HepG2 (cell line): ENCODE measurements around the gene NDOR1. TPM values are rescaled to one million over a fixed set of nuclear protein-coding genes. Genes with fewer than 3 reads are reported as not detected.

Source experiments
- AGO2 ChIP-seq: fragments of 200-400 bp; formaldehyde crosslinking; optimal IDR thresholded peaks from 2 replicates; pipeline ENCODE3; 2017; ENCODE audit warnings: mild to moderate bottlenecking, low read depth, low read length, moderate library complexity
- CBX1 ChIP-seq: IDR thresholded peaks from one replicate; pipeline ENCODE4 v1.6.1; 2016; ENCODE audit warnings: antibody characterized with exemption, low read depth
- CC2D1A ChIP-seq: sonication (generic); formaldehyde crosslinking; IDR thresholded peaks from 2 replicates; pipeline ENCODE4 v1.8.1; 2023; ENCODE audit warnings: mild to moderate bottlenecking, missing genetic modification reagents
- GABPA ChIP-seq, 2 experiments: IDR thresholded peaks; 2 replicates each; pipeline ENCODE4 v1.6.1; 2011 to 2016; ENCODE audit warnings: low read depth in 2 of 2, low read length in 1 of 2, missing biosample characterization in 1 of 2, missing genetic modification characterization in 1 of 2
- HIC2 ChIP-seq: sonication (generic); formaldehyde crosslinking; IDR thresholded peaks from 2 replicates; pipeline ENCODE4 v1.9.0; 2022; ENCODE audit warnings: low read depth, missing genetic modification reagents
- HMG20A ChIP-seq: IDR thresholded peaks from 2 replicates; pipeline ENCODE4 v1.6.1; 2016; ENCODE audit warnings: borderline replicate concordance
- MLX ChIP-seq: IDR thresholded peaks from 2 replicates; pipeline ENCODE4 v1.6.1; 2016
- MXD1 ChIP-seq: sonication (generic); formaldehyde crosslinking; IDR thresholded peaks from 2 replicates; pipeline ENCODE4 v1.4.0; 2020; ENCODE audit warnings: mild to moderate bottlenecking, missing genetic modification reagents
- MXI1 ChIP-seq: IDR thresholded peaks from 3 replicates; pipeline ENCODE4 v1.6.1; 2012; ENCODE audit warnings: low read depth, low read length, inconsistent platforms, borderline replicate concordance
- SALL2 ChIP-seq: sonication (generic); formaldehyde crosslinking; IDR thresholded peaks from 2 replicates; pipeline ENCODE4 v1.8.1; 2023; ENCODE audit warnings: mild to moderate bottlenecking, missing genetic modification reagents, inconsistent platforms
- SMAD1 ChIP-seq: sonication (generic); formaldehyde crosslinking; IDR thresholded peaks from 2 replicates; pipeline ENCODE4 v1.4.0; 2020; ENCODE audit warnings: missing genetic modification reagents, low read depth, mild to moderate bottlenecking, borderline replicate concordance
- SPEN ChIP-seq: sonication (generic); formaldehyde crosslinking; IDR thresholded peaks from 2 replicates; pipeline ENCODE4 v1.5.1; 2020; ENCODE audit warnings: low read depth, mild to moderate bottlenecking, missing genetic modification reagents
- TGIF2 ChIP-seq: IDR thresholded peaks from 2 replicates; pipeline ENCODE4 v1.6.1; 2016; ENCODE audit warnings: control low read depth, missing compliant biosample characterization
- YEATS4 ChIP-seq: sonication (generic); formaldehyde crosslinking; IDR thresholded peaks from 2 replicates; pipeline ENCODE4 v1.4.0; 2020; ENCODE audit warnings: missing genetic modification reagents, borderline replicate concordance
- ZNF329 ChIP-seq: sonication (generic); formaldehyde crosslinking; IDR thresholded peaks from 2 replicates; pipeline ENCODE4 v1.9.0; 2021; ENCODE audit warnings: low read depth, mild to moderate bottlenecking, missing genetic modification reagents
- ZNF577 ChIP-seq: sonication (generic); formaldehyde crosslinking; IDR thresholded peaks from 2 replicates; pipeline ENCODE4 v1.4.0; 2020; ENCODE audit warnings: mild to moderate bottlenecking, low read depth, missing genetic modification reagents, borderline replicate concordance
- ZNF761 ChIP-seq: sonication (generic); formaldehyde crosslinking; conservative IDR thresholded peaks from 2 replicates; pipeline ENCODE4 v1.4.0; 2020; ENCODE audit warnings: mild to moderate bottlenecking, missing genetic modification reagents
- ZNF841 ChIP-seq: sonication (generic); formaldehyde crosslinking; IDR thresholded peaks from 2 replicates; pipeline ENCODE4 v1.8.1; 2023; ENCODE audit warnings: missing genetic modification reagents, borderline replicate concordance
- ZSCAN30 ChIP-seq: sonication (generic); formaldehyde crosslinking; IDR thresholded peaks from 2 replicates; pipeline ENCODE4 v1.5.0; 2020; ENCODE audit warnings: mild to moderate bottlenecking, missing genetic modification reagents
- ZSCAN31 ChIP-seq: sonication (generic); formaldehyde crosslinking; IDR thresholded peaks from 2 replicates; pipeline ENCODE4 v1.5.0; 2020; ENCODE audit warnings: low read depth, mild to moderate bottlenecking, missing genetic modification reagents
- ZUFSP ChIP-seq: sonication (generic); formaldehyde crosslinking; IDR thresholded peaks from 2 replicates; pipeline ENCODE4 v1.9.0; 2021; ENCODE audit warnings: missing genetic modification reagents, mild to moderate bottlenecking, borderline replicate concordance
- polyA plus RNA-seq, 8 experiments: library from polyadenylated mRNA; depleted of rRNA in 3 of 8; stranded (reverse) in 7 of 8; unstranded in 1 of 8; fragments of >200 nt; fragmentation: Illumina TruSeq in 4 of 8; extraction: Trizol in 4 of 8; gene quantifications; 2 replicates each; pipeline versions ENCODE4 v1.2.1 to v1.2.3, GENCODE V29; 2011 to 2016; ENCODE audit warnings: low read depth in 4 of 8, missing spikeins in 1 of 8, mixed read lengths in 1 of 8; ENCODE audit not compliant: insufficient read depth in 1 of 8
- total RNA-seq, 5 experiments: library from RNA; depleted of rRNA; stranded (reverse); fragments of >200 nt; fragmentation: Illumina TruSeq; extraction: Trizol; gene quantifications; 2 replicates each; pipeline ENCODE4 v1.2.3, GENCODE V29; 2016; ENCODE audit warnings: low read depth in 1 of 5
- TF ChIP-seq, protein P1 (sequence below): sonication (generic); formaldehyde crosslinking; IDR thresholded peaks from 2 replicates; pipeline ENCODE4 v1.8.1; 2023; ENCODE audit warnings: mild to moderate bottlenecking, missing genetic modification reagents

Gene NDOR1
- total and polyA plus RNA-seq, 2 of the 13 experiments (the other 11 are each of a cell fraction or from before 2014, with no cell fraction given) = 3.6 to 8.7 TPM

DNA sequence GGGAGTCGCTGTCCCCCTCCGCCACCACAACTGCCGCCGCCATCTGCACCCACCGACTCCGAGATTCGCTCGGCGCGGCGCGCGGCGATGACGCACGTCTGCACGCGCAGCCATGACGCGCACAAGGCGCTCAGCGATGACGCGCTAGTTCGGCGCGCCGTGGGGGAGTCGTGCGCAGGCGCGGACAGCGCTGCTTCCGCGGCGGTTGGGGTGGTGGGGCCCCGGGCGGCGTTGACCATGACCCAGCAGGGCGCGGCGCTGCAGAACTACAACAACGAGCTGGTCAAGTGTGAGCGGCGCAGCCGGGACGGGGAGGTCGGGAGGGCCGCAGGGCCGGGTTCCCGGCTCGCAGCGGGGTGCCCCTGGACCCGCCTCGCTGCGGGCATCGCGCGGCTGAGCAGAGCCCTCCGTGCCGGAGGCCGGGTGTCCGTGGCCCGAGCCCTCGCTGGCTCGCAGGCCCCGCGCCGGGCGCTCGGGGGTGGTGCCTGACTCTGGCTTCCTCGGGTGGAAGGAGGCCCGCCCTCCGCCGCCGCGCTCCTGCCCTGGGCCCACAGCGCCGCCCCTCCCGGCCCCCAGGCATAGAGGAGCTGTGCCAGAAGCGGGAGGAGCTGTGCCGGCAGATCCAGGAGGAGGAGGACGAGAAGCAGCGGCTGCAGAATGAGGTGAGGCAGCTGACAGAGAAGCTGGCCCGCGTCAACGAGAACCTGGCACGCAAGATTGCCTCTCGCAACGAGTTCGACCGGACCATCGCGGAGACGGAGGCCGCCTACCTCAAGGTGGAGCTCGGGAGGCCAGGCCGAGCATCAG lies 16.8 kb upstream of the NDOR1 start, which contains the start of the genes ANAPC2 and SSNA1 (continued):
- TF ChIP-seq MXI1 (peak; percentile 97), ZNF761 (CRISPR knock-in tag) (no peak), MXD1 (CRISPR knock-in tag) (peak; percentile 86), SALL2 (CRISPR knock-in tag) (peak; percentile 81; the same call in 1 of the 2 replicates), HMG20A (no peak; the same call in 1 of the 2 replicates), CBX1 (peak; percentile 80), ZNF841 (CRISPR knock-in tag) (no peak), ZNF577 (CRISPR knock-in tag) (no peak), ZUFSP (CRISPR knock-in tag) (no peak), GABPA (IDR thresholded peaks at IDR 0.05; ENCODE audit: low read depth, low read length) (no peak), GABPA (CRISPR knock-in tag; IDR thresholded peaks at IDR 0.05; ENCODE audit: low read depth) (no peak; the same call in 1 of the 2 replicates), YEATS4 (CRISPR knock-in tag) (peak; percentile 94), TGIF2 (peak; percentile 96), CC2D1A (no peak), SPEN (peak; percentile 99), AGO2 (peak; percentile 74), ZSCAN30 (no peak), ZNF329 (CRISPR knock-in tag) (peak; percentile 86), SMAD1 (0 out of 2 replicates have a peak, but pooled peaks have one; percentile 94), ZSCAN31 (CRISPR knock-in tag) (peak; percentile 64), MLX (CRISPR knock-in tag) (no peak), HIC2 (CRISPR knock-in tag) (peak; percentile 16; the same call in 1 of the 2 replicates)
- TF ChIP-seq, protein P1, sequence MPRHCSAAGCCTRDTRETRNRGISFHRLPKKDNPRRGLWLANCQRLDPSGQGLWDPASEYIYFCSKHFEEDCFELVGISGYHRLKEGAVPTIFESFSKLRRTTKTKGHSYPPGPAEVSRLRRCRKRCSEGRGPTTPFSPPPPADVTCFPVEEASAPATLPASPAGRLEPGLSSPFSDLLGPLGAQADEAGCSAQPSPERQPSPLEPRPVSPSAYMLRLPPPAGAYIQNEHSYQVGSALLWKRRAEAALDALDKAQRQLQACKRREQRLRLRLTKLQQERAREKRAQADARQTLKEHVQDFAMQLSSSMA = no peak
